ENCODE results near the gene PRKAG2.
"Not testable (repeated sequence)": the region's sequence is repeated elsewhere in the genome, so short reads cannot be mapped to it uniquely, and the experiment has no call there.

The PRKAG2 gene

GRCh38 chr7:151585744-151586393 is 291.0 kb downstream of the PRKAG2 start:
- TF ChIP-seq, protein P1, sequence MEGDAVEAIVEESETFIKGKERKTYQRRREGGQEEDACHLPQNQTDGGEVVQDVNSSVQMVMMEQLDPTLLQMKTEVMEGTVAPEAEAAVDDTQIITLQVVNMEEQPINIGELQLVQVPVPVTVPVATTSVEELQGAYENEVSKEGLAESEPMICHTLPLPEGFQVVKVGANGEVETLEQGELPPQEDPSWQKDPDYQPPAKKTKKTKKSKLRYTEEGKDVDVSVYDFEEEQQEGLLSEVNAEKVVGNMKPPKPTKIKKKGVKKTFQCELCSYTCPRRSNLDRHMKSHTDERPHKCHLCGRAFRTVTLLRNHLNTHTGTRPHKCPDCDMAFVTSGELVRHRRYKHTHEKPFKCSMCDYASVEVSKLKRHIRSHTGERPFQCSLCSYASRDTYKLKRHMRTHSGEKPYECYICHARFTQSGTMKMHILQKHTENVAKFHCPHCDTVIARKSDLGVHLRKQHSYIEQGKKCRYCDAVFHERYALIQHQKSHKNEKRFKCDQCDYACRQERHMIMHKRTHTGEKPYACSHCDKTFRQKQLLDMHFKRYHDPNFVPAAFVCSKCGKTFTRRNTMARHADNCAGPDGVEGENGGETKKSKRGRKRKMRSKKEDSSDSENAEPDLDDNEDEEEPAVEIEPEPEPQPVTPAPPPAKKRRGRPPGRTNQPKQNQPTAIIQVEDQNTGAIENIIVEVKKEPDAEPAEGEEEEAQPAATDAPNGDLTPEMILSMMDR (IDR thresholded peaks at IDR 0.05; ENCODE audit: low read depth, low read length): no peak
- no peak overlapping the region for H3K4me3 ChIP-seq (ENCODE audit: low read depth, low read length)

DNA sequence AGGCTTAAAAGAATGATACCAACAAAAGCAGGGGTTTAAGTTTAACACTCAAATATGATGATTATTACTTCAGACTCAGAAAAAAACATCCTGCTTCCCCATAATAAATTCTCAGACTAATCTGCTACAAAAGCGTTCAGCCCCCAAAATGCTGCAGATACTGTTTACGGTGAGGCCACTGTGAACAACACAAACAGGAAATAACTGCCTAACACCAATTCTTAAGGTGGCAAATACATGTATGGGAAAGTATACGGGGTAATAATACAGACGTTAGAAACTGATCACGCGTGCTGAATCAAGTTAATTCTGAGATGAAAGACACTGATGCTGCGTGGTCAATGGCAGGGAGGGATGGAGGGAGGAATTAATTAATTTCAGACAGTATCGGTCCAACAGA is 295.2 kb downstream of the PRKAG2 start:
- H3K4me3 ChIP-seq (ENCODE audit: low read depth, low read length): no peak overlapping the region
- TF ChIP-seq, protein P1 (IDR thresholded peaks at IDR 0.05; ENCODE audit: low read depth, low read length): no peak

DNA sequence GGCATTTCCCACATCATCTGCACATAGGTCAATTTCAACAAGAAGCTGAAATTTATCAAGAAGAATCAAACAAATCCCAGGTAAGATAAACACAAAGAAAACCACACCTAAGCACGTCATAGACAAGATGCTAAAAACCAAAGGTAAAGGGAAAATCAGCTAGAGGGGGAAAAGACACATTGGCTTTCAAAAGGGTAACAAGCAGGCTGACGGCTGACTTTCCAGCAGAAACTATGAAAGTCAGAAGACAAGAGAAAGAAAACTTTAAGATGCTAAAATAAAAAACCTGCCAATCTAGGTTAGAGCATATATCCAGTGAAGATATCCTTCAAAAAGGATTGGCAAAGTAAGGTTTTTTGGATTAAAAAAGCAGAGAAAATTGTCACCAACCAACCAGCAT is 297.3 kb downstream of the PRKAG2 start:
- TF ChIP-seq, protein P1 (IDR thresholded peaks at IDR 0.05; ENCODE audit: low read depth, low read length): no peak
- H3K4me3 ChIP-seq (ENCODE audit: low read depth, low read length): no peak overlapping the region

GRCh38 chr7:151575410-151575809 is 301.5 kb downstream of the PRKAG2 start:
- no peak overlapping the region for H3K4me3 ChIP-seq (ENCODE audit: low read depth, low read length)
- TF ChIP-seq, protein P1 (IDR thresholded peaks at IDR 0.05; ENCODE audit: low read depth, low read length): no peak

DNA sequence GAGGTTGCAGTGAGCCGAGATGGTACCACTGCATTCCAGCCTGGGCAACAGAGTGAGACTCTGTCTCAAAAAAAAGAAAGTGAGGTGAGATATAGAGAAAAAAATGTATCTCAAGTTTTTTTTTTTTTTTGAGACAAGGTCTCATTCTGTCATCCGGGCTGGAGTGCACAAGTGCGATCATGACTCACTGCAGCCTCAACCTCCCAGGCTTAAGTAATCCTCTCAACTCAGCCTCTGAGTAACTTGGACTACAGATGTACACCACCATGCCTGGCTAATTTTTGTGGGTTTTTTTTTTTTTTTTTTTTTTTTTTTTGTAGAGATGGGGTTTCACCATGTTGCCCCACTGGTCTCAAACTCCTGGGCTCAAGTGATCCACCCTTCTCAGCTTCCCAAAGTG is 303.9 kb downstream of the PRKAG2 start:
- not testable (repeated sequence) for H3K4me3 ChIP-seq (ENCODE audit: low read depth, low read length)

GRCh38 chr7:151572136-151572535 is 304.8 kb downstream of the PRKAG2 start:
- TF ChIP-seq, protein P1 (IDR thresholded peaks at IDR 0.05; ENCODE audit: low read depth, low read length): no peak
- H3K4me3 ChIP-seq (ENCODE audit: low read depth, low read length): no peak overlapping the region

- H3K4me3 ChIP-seq (ENCODE audit: low read depth, low read length): no peak overlapping the region
- TF ChIP-seq, protein P1 (IDR thresholded peaks at IDR 0.05; ENCODE audit: low read depth, low read length): no peak
Observed at GRCh38 chr7:151571471-151571870, 305.4 kb downstream of the PRKAG2 start.

GRCh38 chr7:151570366-151570915 is 306.5 kb downstream of the PRKAG2 start:
- TF ChIP-seq, protein P1 (IDR thresholded peaks at IDR 0.05; ENCODE audit: low read depth, low read length): no peak
- no peak overlapping the region for H3K4me3 ChIP-seq (ENCODE audit: low read depth, low read length)

Data from WI38 (cell line).